LNCAP (cell line): Measurements from ENCODE around the gene AFAP1.

Experiments used
- TF ChIP-seq, protein P1 (sequence below): fragments of 450-650 bp; IDR thresholded peaks from 2 replicates; pipeline ENCODE4 v1.5.1; 2017; ENCODE audit warnings: mild to moderate bottlenecking

AFAP1 gene

DNA sequence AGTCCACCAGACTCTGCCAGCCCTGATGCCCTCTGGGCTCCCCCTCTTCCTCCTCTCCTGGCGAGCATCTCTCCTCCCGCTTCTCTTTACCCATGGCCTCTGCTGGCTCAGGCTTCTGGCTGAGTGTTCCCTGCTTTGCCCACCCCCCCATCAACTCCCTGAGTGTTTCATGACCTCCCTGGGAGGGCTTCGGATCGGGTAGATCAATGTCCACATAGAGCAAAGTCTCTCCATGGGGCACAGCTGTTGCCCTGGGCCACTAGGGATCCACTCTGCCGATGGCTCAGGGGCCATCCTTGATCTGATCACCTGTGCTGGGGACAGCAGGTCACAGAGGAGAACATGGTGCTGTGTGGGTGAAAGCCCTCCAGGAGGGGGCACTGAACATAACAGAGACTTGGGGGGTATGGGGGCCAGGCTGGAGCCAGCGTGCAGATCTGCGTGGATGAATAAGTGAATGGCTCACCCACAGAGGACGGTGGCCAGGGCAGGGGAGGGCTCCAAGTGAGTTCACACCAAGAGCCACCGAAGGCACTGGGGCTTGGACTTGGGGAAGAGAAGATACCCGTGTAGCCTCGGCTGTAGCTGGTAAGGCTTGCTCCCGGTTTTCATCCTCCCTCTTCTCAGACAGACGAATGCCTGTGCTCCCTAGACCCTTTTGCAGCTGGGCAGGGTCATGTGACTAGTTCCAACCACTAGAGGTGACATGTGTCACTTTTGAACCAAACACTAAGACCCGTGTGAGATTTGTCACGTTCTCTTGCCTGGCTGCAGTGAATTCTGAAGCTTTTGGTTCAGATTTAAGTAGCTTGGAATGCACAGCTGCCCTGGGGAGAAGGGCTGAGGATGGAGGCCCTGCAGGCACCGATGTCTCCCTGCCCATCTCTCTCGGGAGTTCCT, 23.2 kb upstream of the AFAP1 start:
- TF ChIP-seq, protein P1, sequence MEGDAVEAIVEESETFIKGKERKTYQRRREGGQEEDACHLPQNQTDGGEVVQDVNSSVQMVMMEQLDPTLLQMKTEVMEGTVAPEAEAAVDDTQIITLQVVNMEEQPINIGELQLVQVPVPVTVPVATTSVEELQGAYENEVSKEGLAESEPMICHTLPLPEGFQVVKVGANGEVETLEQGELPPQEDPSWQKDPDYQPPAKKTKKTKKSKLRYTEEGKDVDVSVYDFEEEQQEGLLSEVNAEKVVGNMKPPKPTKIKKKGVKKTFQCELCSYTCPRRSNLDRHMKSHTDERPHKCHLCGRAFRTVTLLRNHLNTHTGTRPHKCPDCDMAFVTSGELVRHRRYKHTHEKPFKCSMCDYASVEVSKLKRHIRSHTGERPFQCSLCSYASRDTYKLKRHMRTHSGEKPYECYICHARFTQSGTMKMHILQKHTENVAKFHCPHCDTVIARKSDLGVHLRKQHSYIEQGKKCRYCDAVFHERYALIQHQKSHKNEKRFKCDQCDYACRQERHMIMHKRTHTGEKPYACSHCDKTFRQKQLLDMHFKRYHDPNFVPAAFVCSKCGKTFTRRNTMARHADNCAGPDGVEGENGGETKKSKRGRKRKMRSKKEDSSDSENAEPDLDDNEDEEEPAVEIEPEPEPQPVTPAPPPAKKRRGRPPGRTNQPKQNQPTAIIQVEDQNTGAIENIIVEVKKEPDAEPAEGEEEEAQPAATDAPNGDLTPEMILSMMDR: no peak

GRCh38 chr4:7960790-7961655, 21.4 kb upstream of the AFAP1 start:
- TF ChIP-seq, protein P1: no peak

DNA sequence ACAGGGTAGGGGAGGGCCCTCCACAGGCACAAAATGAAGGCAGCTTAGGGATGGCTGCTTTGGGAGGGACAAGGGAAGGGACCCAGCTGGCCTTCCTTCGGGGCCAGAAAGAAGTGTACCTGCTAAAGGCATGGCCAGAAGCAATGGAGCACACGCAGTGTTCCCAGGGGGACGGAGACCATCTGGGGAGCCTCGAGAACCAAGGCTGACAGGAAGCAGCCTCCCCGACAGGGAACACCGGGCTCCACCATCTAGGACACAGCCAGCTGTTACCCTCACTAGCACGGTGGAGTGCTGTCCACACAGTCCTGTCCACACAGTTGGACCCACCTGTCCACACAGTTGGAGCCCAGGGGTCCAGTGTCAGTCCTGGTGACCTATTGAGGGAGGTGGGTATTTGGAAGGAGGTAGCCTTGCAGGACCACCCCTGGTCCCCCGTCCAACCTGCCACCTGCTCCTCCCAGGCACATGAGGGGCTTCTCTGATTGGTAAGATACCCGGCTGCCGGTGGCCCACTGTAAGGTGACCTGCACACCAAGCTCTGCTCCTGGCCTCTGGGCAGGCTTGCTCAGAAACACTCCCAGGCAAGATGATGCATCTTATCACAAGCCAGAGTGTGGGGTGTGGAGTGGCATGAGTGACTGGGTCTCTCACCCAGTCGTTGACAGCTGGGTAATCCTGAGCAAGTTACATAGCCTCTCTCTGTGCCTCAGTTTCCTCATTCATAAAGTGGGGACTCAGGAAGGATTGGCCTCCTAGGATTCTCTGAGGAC, 20.5 kb upstream of the AFAP1 start:
- TF ChIP-seq, protein P1: no peak

GRCh38 chr4:7959078-7959477, 19.4 kb upstream of the AFAP1 start:
- TF ChIP-seq, protein P1: no peak

- TF ChIP-seq, protein P1: no peak
Measured at GRCh38 chr4:7956934-7957656, 17.4 kb upstream of the AFAP1 start.

DNA sequence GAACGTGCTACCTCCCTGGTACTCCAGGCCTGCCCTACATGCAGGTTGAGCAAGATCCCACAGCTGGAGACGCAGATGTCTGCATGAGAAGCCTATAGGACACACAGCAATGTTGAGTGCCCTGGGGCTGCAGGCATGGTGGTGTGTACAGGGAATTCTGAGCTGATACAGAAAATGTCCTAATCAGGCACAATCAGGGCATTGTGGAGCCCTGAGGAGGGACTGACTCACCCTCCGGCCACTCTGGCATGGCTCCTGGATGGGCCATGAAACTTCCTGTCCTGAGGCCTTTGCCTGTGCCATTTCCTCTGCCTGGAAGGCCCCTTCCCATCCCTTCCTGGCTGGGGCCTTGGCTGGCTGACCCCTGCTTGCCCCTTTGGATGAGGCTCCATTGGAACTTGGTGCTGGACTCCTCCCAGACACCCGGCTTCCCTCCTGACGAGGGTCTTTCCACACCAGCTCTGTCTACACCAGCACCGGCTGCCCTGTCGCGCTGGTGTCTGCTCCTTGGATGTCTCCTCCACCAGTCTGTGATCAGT, 16.7 kb upstream of the AFAP1 start:
- TF ChIP-seq, protein P1: no peak
